GM23248 (cell line): ENCODE measurements around the gene FAU.

Source experiments
- EZH2 ChIP-seq: fragments of 200-600 bp; sonication (generic); IDR thresholded peaks from 2 replicates; pipeline ENCODE4 v1.6.1; 2018; ENCODE audit warnings: antibody characterized with exemption, mild to moderate bottlenecking; ENCODE audit not compliant: insufficient read depth, poor library complexity, severe bottlenecking
- EZH2phosphoT487 ChIP-seq: fragments of 200-600 bp; sonication (generic); IDR thresholded peaks from 2 replicates; pipeline ENCODE4 v1.6.1; 2018; ENCODE audit warnings: antibody characterized with exemption, moderate library complexity, mild to moderate bottlenecking, low read depth; ENCODE audit not compliant: insufficient read depth

DNA sequence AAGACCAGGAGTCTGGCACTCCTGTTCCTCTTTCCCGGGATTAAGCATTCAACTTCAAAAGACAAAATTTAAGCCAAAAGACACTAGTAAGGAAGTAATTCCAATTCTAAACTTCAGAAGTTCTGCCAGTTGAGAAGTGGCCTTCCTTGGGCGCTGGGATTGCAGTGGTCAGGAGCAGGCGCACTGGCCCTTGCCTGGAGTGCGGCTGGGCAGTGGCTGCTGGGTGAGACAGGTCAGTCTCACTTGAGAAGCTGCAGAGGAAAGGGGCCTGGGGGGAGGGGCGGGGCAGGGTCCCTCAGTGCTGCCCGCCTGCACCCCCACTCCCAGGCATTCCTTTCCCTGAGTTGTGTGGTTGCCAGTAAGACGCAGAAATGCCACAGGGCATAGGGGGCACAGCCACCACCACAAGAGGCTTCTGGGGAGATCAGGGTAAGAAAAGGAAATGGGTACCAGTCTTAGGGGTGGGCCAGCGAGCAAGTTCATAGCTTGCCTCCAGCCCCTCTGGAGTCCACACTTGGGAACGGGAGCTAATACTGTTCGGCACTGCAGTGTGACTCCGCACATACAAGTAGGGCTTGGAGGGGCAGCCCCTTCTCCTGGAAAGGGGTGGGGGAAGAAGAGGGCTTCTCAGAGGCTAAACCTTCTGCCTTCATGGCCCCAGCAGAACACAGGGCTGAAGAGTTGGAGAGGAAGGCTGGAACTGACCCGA is 5.7 kb upstream of the FAU start:
- TF ChIP-seq EZH2 (no peak), EZH2phosphoT487 (no peak)
